NCI-H345 treated with DMSO at 0.1 percent for 48 hours (cell line): Measurements from ENCODE around the gene GMPR.

Experiments used
- DNase-seq: peaks from one replicate; lab custom pipeline; 2025; ENCODE audit not compliant: unreplicated experiment; lab: John Stamatoyannopoulos, UW

Gene GMPR

GRCh38 chr6:16270178-16270794 is 31.9 kb downstream of the GMPR start:
- no peak for DNase-seq

GRCh38 chr6:16271428-16271827 is 33.0 kb downstream of the GMPR start:
- no peak for DNase-seq

GRCh38 chr6:16272201-16272600 is 33.8 kb downstream of the GMPR start:
- no peak for DNase-seq

- DNase-seq, result no peak
These were observed 34.9 kb downstream of the GMPR start for GRCh38 chr6:16273256-16273655.

GRCh38 chr6:16274483-16274882 is 36.1 kb downstream of the GMPR start:
- DNase-seq, result no peak

- DNase-seq, result no peak
These were observed 36.6 kb downstream of the GMPR start for GRCh38 chr6:16274885-16275589.

GRCh38 chr6:16277101-16277981 is 39.0 kb downstream of the GMPR start:
- no peak for DNase-seq

GRCh38 chr6:16278048-16278724 is 39.8 kb downstream of the GMPR start:
- no peak for DNase-seq

- DNase-seq, result no peak
These were observed 40.4 kb downstream of the GMPR start for GRCh38 chr6:16278750-16279149.

GRCh38 chr6:16279243-16279642 is 40.9 kb downstream of the GMPR start:
- DNase-seq, result no peak

GRCh38 chr6:16282370-16282769 is 44.0 kb downstream of the GMPR start:
- no peak for DNase-seq

- DNase-seq, result no peak
These were observed 46.1 kb downstream of the GMPR start for GRCh38 chr6:16284472-16284871.

GRCh38 chr6:16285467-16286150 is 47.2 kb downstream of the GMPR start:
- no peak for DNase-seq

- DNase-seq, result no peak
These were observed 47.8 kb downstream of the GMPR start for GRCh38 chr6:16286151-16286522.

- DNase-seq, result no peak
These were observed 49.8 kb downstream of the GMPR start for GRCh38 chr6:16288163-16288562.

GRCh38 chr6:16291739-16292138 is 53.4 kb downstream of the GMPR start:
- no peak for DNase-seq

GRCh38 chr6:16292432-16292831 is 54.0 kb downstream of the GMPR start:
- no peak for DNase-seq

- peak; percentile 40 for DNase-seq
These were observed 54.6 kb downstream of the GMPR start for GRCh38 chr6:16292942-16293341.

GRCh38 chr6:16294371-16294770 is 56.0 kb downstream of the GMPR start:
- no peak for DNase-seq

- no peak for DNase-seq
These were observed 56.7 kb downstream of the GMPR start for GRCh38 chr6:16295060-16295459.

GRCh38 chr6:16295471-16295870 is 57.1 kb downstream of the GMPR start:
- no peak for DNase-seq
